Thyroid gland (tissue), 4 donors: ENCODE measurements around the gene C3orf70. TPM values are rescaled to one million over a fixed set of nuclear protein-coding genes. Genes with fewer than 3 reads are reported as not detected.

Source experiments
- DNase-seq, 2 donors: peaks; one replicate each; pipeline ENCODE4 v3.0.0-alpha.2; 2019
- H3K27ac ChIP-seq, 3 donors: fragments of 200-600 bp; sonication (generic); 1 replicate in 2 of 3; 2 replicates in 1 of 3; pipeline ENCODE4 v1.5.1; 2016 to 2019; ENCODE audit warnings: mild to moderate bottlenecking in 1 of 3, moderate library complexity in 1 of 3
- H3K27me3 ChIP-seq: fragments of 200-600 bp; sonication (generic); one replicate; pipeline ENCODE4 v1.5.1; 2019
- H3K36me3 ChIP-seq, 2 donors: fragments of 200-600 bp; sonication (generic); one replicate each; pipeline ENCODE4 v1.5.1; 2016 to 2019
- H3K4me1 ChIP-seq, 2 donors: fragments of 200-600 bp; sonication (generic); one replicate each; pipeline ENCODE4 v1.5.1; 2017 to 2019
- H3K4me3 ChIP-seq, 3 donors: fragments of 200-600 bp; sonication (generic); replicated peaks in 1 of 3; 1 replicate in 2 of 3; 2 replicates in 1 of 3; pipeline ENCODE4 v1.5.1; 2016; ENCODE audit warnings: mild to moderate bottlenecking in 1 of 3
- H3K9me3 ChIP-seq: fragments of 200-600 bp; sonication (generic); one replicate; pipeline ENCODE4 v1.5.1; 2017
- POLR2A ChIP-seq, 2 donors: fragments of 450-650 bp; IDR thresholded peaks; one replicate each; pipeline ENCODE4 v1.6.1; 2017; ENCODE audit warnings: antibody characterized with exemption in 2 of 2, mild to moderate bottlenecking in 2 of 2, moderate library complexity in 1 of 2
- WGBS, 2 donors: methylation state at CpG; one replicate each; pipeline ENCODE4 v1.1.5; 2017; 5-methylcytosine and 5-hydroxymethylcytosine counted together
- intact Hi-C: fragments of 100-400 bp; cut with DNase I; formaldehyde crosslinking; loops from one replicate; pipeline ENCODE4 v1.15.1; 2023
- total RNA-seq, 4 donors: library from RNA; depleted of rRNA; stranded (reverse); fragments of >200 nt; gene quantifications; one replicate each; pipeline ENCODE4 v1.2.3, GENCODE V29; 2016
- TF ChIP-seq, protein P1 (sequence below), 6 experiments: fragments of 200-600 bp in 3 of 6; fragments of 450-650 bp in 3 of 6; sonication (generic) in 3 of 6; IDR thresholded peaks; one replicate each; pipeline ENCODE4 v1.5.1; 2016 to 2019; ENCODE audit warnings: antibody characterized with exemption in 6 of 6, mild to moderate bottlenecking in 2 of 6, inconsistent platforms in 1 of 6, moderate library complexity in 1 of 6

Gene C3orf70
- total RNA-seq, 4 donors from 2014 or later, result 1.6 to 3.0 (median 2.1) TPM

DNA sequence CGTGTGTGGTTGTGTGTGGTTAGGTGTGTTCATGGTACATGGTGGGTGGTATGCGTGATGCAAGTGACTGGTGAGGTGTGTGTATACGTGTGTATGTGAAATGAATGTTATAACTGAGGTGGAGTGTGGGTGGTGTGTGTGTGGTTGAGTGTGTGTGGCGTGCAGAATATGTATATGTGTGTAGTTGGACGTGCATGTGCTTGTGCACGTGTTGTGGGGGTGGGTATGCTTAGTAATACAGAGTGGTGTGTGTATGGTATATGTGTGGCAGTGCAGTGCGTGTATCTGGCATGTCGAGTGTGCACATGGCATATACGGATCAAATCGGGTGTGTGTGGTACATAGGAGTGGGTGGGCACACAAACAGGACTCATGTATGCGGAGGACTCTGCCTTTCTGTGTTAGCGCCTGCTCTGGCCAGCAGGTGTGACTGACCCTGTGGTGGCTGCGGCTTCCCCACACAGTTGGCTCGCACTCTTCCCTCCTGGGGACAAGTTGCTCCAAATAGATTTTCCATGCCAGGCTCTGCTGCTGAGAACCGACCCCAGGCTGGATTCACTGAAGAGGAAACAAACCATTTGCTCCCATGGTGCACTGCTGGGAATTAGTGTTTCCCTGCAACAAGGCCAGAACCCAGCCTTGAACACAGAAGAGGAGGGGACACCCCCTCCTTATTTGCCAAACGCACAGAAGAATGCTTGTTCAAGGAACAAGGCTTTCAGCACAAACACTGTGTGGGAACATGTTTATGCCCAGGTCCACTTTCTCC is 1.2 kb upstream of the C3orf70 start:
- H3K4me1 ChIP-seq, result peaks cover 0 to 10% of the 10 kb centered on the region in 2 donors
- H3K36me3 ChIP-seq, result no peaks in the 10 kb centered on the region
- no peak for DNase-seq
- H3K27ac ChIP-seq, result no peak overlapping the region
- H3K27me3 ChIP-seq, result no peaks in the 10 kb centered on the region
- 73 to 75% methylated on average over 16 of the region's 16 CpGs for WGBS, 2 donors
- no peak overlapping the region for H3K4me3 ChIP-seq
- intact Hi-C loops, result no loop called here
- no peak for TF ChIP-seq POLR2A (IDR thresholded peaks at IDR 0.05)
- TF ChIP-seq, protein P1, sequence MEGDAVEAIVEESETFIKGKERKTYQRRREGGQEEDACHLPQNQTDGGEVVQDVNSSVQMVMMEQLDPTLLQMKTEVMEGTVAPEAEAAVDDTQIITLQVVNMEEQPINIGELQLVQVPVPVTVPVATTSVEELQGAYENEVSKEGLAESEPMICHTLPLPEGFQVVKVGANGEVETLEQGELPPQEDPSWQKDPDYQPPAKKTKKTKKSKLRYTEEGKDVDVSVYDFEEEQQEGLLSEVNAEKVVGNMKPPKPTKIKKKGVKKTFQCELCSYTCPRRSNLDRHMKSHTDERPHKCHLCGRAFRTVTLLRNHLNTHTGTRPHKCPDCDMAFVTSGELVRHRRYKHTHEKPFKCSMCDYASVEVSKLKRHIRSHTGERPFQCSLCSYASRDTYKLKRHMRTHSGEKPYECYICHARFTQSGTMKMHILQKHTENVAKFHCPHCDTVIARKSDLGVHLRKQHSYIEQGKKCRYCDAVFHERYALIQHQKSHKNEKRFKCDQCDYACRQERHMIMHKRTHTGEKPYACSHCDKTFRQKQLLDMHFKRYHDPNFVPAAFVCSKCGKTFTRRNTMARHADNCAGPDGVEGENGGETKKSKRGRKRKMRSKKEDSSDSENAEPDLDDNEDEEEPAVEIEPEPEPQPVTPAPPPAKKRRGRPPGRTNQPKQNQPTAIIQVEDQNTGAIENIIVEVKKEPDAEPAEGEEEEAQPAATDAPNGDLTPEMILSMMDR (IDR thresholded peaks at IDR 0.05), result no peak
- no peaks in the 10 kb centered on the region for H3K9me3 ChIP-seq

DNA sequence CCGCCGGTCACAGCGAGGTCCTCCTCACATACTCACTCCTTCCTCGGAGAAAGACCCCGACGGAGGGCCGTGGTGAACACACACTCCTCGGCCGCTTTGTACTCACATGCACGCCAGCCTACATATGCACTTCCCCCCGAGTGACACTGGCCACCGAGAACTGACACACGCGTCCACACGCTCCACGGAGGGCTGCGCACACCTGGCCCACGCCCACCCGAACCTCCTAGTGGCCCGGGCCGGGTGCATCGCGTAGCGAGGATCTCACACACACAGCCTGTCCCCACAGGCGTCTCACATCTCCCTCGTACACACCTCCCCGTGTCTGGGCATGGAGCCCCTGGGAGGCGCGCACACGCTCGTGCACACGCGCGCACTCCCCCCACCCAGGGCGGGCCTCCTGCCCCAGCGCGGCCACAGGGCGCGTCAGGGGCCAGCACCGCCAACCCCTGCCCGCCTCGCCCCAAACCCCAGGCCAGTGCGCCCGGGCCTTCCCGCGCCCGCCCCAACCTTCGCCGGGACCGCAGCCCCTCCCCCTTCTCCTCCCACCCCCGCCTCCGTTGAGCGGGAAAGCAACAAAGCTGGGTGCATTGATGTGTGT is 411 bp upstream of the C3orf70 start:
- Histone ChIP-seq H3K9me3 (no peaks in the 10 kb centered on the region), H3K4me3 (peak overlapping the region in 2 of 3 donors; percentile 10 to 55), H3K36me3 (no peaks in the 10 kb centered on the region), H3K4me1 (peaks cover 0 to 10% of the 10 kb centered on the region in 2 donors), H3K27ac (no peak overlapping the region), H3K27me3 (no peaks in the 10 kb centered on the region)
- DNase-seq, result no peak
- intact Hi-C loops, result no loop called here
- TF ChIP-seq, protein P1 (IDR thresholded peaks at IDR 0.05), result no peak
- TF ChIP-seq POLR2A (IDR thresholded peaks at IDR 0.05), result no peak
- 2 to 3% methylated on average over 16 to 19 of the region's 53 CpGs for WGBS, 2 donors

DNA sequence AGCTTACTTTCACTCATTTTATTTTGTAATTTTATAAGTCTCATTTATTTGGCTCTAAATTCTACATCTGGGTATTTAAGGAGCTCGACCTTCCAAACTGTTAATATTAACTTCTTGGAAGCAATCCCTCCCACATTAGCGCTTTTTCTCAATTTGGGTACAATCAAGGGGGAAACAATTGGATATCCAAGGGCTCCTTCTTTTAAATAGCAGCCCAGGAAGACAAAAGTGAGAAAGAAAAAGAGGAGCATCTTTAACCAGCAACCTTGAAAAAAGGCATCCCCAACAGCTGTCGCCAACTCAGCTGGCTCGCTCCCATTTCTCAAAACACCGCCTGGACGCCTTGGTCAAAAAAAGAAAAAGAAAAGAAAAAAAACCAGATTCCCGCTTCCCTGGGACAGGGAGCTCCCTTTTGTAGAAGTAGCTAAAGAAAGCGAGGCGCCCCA is 873 bp downstream of the C3orf70 start:
- Histone ChIP-seq H3K9me3 (no peaks in the 10 kb centered on the region), H3K36me3 (no peaks in the 10 kb centered on the region), H3K27me3 (no peaks in the 10 kb centered on the region), H3K4me3 (peak overlapping the region; percentile 6 to 55 (median 7)), H3K4me1 (peaks cover 0 to 10% of the 10 kb centered on the region in 2 donors), H3K27ac (peak overlapping the region; percentile 36 to 79 (median 63))
- DNase-seq, result no peak
- TF ChIP-seq, protein P1 (IDR thresholded peaks at IDR 0.05), result no peak
- TF ChIP-seq POLR2A (IDR thresholded peaks at IDR 0.05), result no peak
- WGBS, 2 donors, result 9 to 10% methylated on average over 9 of the region's 9 CpGs
- intact Hi-C loops, result no loop called here

DNA sequence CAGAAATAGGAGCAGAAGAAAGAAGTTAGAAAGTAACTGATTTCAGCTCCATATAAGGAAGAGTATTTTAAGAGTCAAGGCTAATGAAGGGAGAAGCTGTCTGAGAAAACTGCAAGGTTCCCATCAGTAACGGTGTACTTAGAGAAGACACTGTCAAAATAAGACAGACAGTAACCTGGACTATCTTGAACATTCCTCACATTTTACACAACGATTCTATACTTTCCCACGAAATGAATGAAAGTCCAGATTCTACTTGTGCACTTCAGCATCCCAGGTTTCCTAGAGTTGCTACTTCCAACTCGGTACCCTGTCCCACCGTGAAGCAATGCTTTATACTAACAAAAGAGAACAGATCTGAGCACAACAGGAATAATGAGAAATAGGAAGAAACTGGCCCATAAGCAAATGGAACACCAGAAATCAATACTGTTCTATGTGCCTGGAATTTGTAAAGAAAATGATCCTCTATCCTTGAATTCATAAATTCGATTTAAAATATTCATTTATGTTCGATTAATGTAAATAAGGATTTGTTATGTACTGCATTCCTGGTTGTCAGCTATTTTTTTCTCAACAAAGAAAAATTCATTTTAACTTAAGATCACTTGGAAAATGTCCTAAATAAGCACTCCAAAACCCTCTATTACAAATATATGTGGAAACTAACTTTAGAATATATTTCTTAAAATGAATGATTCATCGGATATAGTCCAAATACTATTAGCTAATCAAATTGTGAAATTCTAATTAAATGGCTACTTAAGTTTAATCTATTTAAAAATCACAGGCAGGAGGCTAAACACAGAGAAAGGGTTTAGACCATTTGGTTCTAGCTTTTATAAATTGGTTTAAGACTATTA is 1.5 kb downstream of the C3orf70 start:
- no peaks in the 10 kb centered on the region for H3K27me3 ChIP-seq
- DNase-seq, result no peak
- no peak overlapping the region for H3K27ac ChIP-seq
- H3K4me1 ChIP-seq, result peaks cover 0 to 10% of the 10 kb centered on the region in 2 donors
- WGBS, 2 donors, result 53 to 61% methylated on average over 8 of the region's 8 CpGs
- H3K36me3 ChIP-seq, result no peaks in the 10 kb centered on the region
- no peaks in the 10 kb centered on the region for H3K9me3 ChIP-seq
- TF ChIP-seq, protein P1 (IDR thresholded peaks at IDR 0.05), result no peak
- no peak for TF ChIP-seq POLR2A (IDR thresholded peaks at IDR 0.05)
- intact Hi-C loops, result no loop called here
- H3K4me3 ChIP-seq, result no peak overlapping the region
